ENCODE data around the gene CNOT2.

The CNOT2 gene

DNA sequence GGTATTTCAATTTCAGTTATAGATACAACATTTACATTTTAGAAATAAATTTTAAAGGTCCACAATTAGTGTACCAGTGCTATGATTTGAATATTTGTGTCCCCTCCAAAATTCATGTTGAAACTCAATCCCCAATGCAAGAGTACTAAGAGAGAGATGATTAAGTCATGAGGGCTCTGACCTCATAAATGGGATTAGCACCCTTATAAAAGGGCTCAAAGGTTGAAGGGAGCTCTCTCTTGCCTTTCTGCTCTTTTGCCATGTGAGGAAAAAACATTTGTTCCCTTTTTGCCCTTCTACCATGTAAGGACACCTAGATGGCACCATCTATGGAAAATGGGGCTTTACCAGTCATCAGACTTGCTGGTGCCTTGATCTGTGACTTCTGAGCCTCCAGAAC is 25.8 kb upstream of the CNOT2 start:
- H3K4me3 ChIP-seq (ENCODE audit: low read length) = no peak overlapping the region
- no peak for DNase-seq (ENCODE audit: low read depth)
- no peak for TF ChIP-seq CTCF (conservative IDR thresholded peaks at IDR 0.05; ENCODE audit: low read length)

DNA sequence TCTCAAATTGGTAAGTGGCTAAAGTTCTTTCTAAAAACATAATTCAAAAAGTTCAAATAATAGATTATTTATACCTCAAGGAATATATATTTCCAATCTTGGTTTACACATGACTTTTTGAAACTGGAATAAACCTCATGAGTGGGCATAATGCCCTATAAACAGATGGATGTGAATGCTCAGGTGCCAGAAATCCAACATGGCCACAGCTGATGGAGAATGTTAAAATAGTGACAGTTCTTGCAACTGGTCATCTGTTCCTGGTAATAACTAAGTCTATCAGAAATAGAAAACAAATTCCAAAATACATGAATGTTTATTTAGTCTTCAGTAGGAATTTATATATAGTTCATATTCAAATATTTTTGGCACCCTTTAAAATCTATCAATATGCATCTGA is 21.6 kb upstream of the CNOT2 start:
- no peak for TF ChIP-seq CTCF (conservative IDR thresholded peaks at IDR 0.05; ENCODE audit: low read length)
- H3K4me3 ChIP-seq (ENCODE audit: low read length) = no peak overlapping the region

GRCh38 chr12:70227911-70228310 is 15.3 kb upstream of the CNOT2 start:
- no peak for DNase-seq (ENCODE audit: low read depth)
- TF ChIP-seq CTCF (conservative IDR thresholded peaks at IDR 0.05; ENCODE audit: low read length) = no peak
- no peak overlapping the region for H3K4me3 ChIP-seq (ENCODE audit: low read length)

More for the DNA sequence above, 21.6 kb upstream of the CNOT2 start:
- no peak for DNase-seq (ENCODE audit: low read depth)

DNA sequence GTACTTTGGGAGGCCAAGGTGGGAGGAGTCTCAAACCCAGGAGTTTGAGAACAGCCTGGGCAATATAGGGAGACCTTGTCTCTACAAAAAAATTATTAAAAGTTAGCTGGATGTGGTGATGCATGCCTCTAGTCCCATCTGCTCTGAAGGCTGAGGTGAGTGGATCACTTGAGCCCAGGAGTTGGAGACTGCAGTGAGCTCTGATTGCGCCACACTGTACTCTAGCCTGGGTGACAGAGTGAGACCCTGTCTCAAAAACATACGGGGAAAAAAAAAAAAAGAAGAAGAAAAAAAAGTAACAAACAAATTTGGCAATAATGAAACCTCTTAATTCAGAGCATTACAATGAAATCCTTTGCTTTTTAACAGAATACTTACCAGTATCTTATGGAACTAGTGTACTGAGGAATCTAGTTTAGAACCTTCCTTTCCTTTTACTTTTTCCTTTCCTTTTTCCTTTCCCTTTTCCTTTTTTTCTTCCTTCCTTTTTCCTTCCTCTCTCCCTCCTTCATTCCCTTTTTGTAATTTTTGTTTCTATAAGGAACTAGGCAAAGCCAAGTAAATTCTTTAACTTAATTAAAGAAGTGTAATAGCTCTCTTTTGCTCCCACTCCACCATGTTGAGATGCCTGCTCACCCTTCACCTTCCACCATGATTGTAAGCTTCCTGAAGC is 12.2 kb upstream of the CNOT2 start:
- no peak overlapping the region for H3K4me3 ChIP-seq (ENCODE audit: low read length)
- no peak for TF ChIP-seq CTCF (conservative IDR thresholded peaks at IDR 0.05; ENCODE audit: low read length)
- no peak for DNase-seq (ENCODE audit: low read depth)

DNA sequence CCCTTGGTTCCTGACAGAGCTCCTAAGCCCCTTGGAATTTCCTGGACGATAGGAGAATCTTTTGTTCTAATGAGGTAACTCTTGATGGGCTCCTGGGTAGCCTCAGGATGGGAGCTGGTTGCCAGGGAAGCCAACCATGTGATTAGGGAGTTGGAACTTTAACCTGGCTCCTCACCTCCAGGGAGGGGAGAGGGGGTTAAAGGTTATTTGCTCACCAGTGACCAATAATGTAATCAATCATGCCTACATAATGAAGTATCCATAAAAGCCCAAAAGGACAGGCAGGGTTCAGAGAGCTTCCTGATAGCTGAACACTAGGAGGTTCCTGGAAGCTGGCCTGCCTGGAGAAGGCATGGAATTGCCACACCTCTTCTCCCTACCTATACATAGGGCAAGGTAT is 6.2 kb upstream of the CNOT2 start:
- DNase-seq (ENCODE audit: low read depth) = no peak
- no peak for TF ChIP-seq CTCF (conservative IDR thresholded peaks at IDR 0.05; ENCODE audit: low read length)
- H3K4me3 ChIP-seq (ENCODE audit: low read length) = no peak overlapping the region

GRCh38 chr12:70240673-70241072 is 2.6 kb upstream of the CNOT2 start:
- DNase-seq (ENCODE audit: low read depth) = no peak

More at GRCh38 chr12:70240673-70241072, 2.6 kb upstream of the CNOT2 start:
- no peak overlapping the region for H3K4me3 ChIP-seq (ENCODE audit: low read length)
- TF ChIP-seq CTCF (conservative IDR thresholded peaks at IDR 0.05; ENCODE audit: low read length) = no peak

Data from AG10803 (cell line).